ENCODE data around the gene CDK8. TPM values are rescaled to one million over a fixed set of nuclear protein-coding genes. Genes with fewer than 3 reads are reported as not detected.
"Not testable (repeated sequence)": the region's sequence is repeated elsewhere in the genome, so short reads cannot be mapped to it uniquely, and the experiment has no call there.

The CDK8 gene
- polyA plus RNA-seq, 3 donors = 3.0 to 10.9 (median 3.3) TPM

- Mint-ChIP-seq H3K27me3 (ENCODE audit: low read depth in 3 of 3) (no peaks in the 10 kb centered on the region), H3K36me3 (peaks cover 0 to 5% of the 10 kb centered on the region in 2 donors), H3K4me1 (peaks cover 4% of the 10 kb centered on the region), H3K27ac (no peak overlapping the region), H3K9me3 (peaks cover 6 to 15% (median 8%) of the 10 kb centered on the region in 7 donors), H3K4me3 (no peak overlapping the region)
- no peak for TF ChIP-seq CTCF (IDR thresholded peaks at IDR 0.05)
- peaks cover 3% of the 10 kb centered on the region for H4K20me1 ChIP-seq (ENCODE audit: insufficient read depth, low read length)
- H2AFZ ChIP-seq (ENCODE audit: insufficient read depth, low read depth, low read length, poor library complexity, severe bottlenecking) = no peak overlapping the region
- H3K9me3 ChIP-seq (replicated peaks in 1 of 2; ENCODE audit: control insufficient read depth in 1 of 2, insufficient read depth in 1 of 2, low read length in 2 of 2) = peaks cover 6 to 7% of the 10 kb centered on the region in 2 donors
- no peak overlapping the region for H3K4me2 ChIP-seq (replicated peaks; ENCODE audit: extremely low read depth, low read length, poor library complexity, severe bottlenecking)
- no peaks in the 10 kb centered on the region for H3K36me3 ChIP-seq (replicated peaks in 1 of 2; ENCODE audit: control insufficient read depth in 1 of 2, insufficient read depth in 2 of 2, low read length in 2 of 2)
- intact Hi-C loops (cut with micrococcal nuclease) = no loop called here
- no peak overlapping the region for H3K27ac ChIP-seq (ENCODE audit: low read depth in 1 of 2, low read length in 2 of 2)
- H3K9ac ChIP-seq (ENCODE audit: insufficient read depth, low read length, poor library complexity, severe bottlenecking) = no peak overlapping the region
- WGBS (ENCODE audit: insufficient coverage) = 100% methylated on average over 1 of the region's 4 CpGs
- no peak overlapping the region for H3K4me3 ChIP-seq (replicated peaks in 1 of 3; ENCODE audit: low read depth in 2 of 3, low read length in 3 of 3)
- no peaks in the 10 kb centered on the region for H3K27me3 ChIP-seq (ENCODE audit: control insufficient read depth in 2 of 2, insufficient read depth in 2 of 2, low read length in 2 of 2)
- H3K79me2 ChIP-seq (ENCODE audit: insufficient read depth, low read length) = peaks cover 4% of the 10 kb centered on the region
- no peak for DNase-seq
- H3K4me1 ChIP-seq (ENCODE audit: control insufficient read depth in 1 of 2, insufficient read depth in 2 of 2, low read length in 2 of 2) = no peaks in the 10 kb centered on the region
Observed at GRCh38 chr13:26310003-26310402, 56.1 kb downstream of the CDK8 start.

GRCh38 chr13:26310470-26310869, 56.5 kb downstream of the CDK8 start:
- DNase-seq = no peak
- TF ChIP-seq CTCF (IDR thresholded peaks at IDR 0.05) = no peak
- WGBS (ENCODE audit: insufficient coverage) = 96% methylated on average over 3 of the region's 5 CpGs
- no peaks in the 10 kb centered on the region for H3K27me3 ChIP-seq (ENCODE audit: control insufficient read depth in 2 of 2, insufficient read depth in 2 of 2, low read length in 2 of 2)
- no peak overlapping the region for H3K27ac ChIP-seq (ENCODE audit: low read depth in 1 of 2, low read length in 2 of 2)
- no peak overlapping the region for H3K4me3 ChIP-seq (replicated peaks in 1 of 3; ENCODE audit: low read depth in 2 of 3, low read length in 3 of 3)
- Mint-ChIP-seq H3K27ac (no peak overlapping the region), H3K4me3 (no peak overlapping the region), H3K27me3 (ENCODE audit: low read depth in 3 of 3) (no peaks in the 10 kb centered on the region), H3K9me3 (peaks cover 6 to 15% (median 8%) of the 10 kb centered on the region in 7 donors), H3K4me1 (peaks cover 4% of the 10 kb centered on the region), H3K36me3 (peaks cover 0 to 5% of the 10 kb centered on the region in 2 donors)
- no peak overlapping the region for H3K9ac ChIP-seq (ENCODE audit: insufficient read depth, low read length, poor library complexity, severe bottlenecking)
- H3K9me3 ChIP-seq (replicated peaks in 1 of 2; ENCODE audit: control insufficient read depth in 1 of 2, insufficient read depth in 1 of 2, low read length in 2 of 2) = peaks cover 6 to 7% of the 10 kb centered on the region in 2 donors
- H3K36me3 ChIP-seq (replicated peaks in 1 of 2; ENCODE audit: control insufficient read depth in 1 of 2, insufficient read depth in 2 of 2, low read length in 2 of 2) = no peaks in the 10 kb centered on the region
- H4K20me1 ChIP-seq (ENCODE audit: insufficient read depth, low read length) = peaks cover 8% of the 10 kb centered on the region
- intact Hi-C loops (cut with micrococcal nuclease) = no loop called here
- no peak overlapping the region for H2AFZ ChIP-seq (ENCODE audit: insufficient read depth, low read depth, low read length, poor library complexity, severe bottlenecking)
- peaks cover 4% of the 10 kb centered on the region for H3K79me2 ChIP-seq (ENCODE audit: insufficient read depth, low read length)
- H3K4me1 ChIP-seq (ENCODE audit: control insufficient read depth in 1 of 2, insufficient read depth in 2 of 2, low read length in 2 of 2) = no peaks in the 10 kb centered on the region
- no peak overlapping the region for H3K4me2 ChIP-seq (replicated peaks; ENCODE audit: extremely low read depth, low read length, poor library complexity, severe bottlenecking)

GRCh38 chr13:26312019-26312418, 58.1 kb downstream of the CDK8 start:
- H3K9me3 ChIP-seq (replicated peaks in 1 of 2; ENCODE audit: control insufficient read depth in 1 of 2, insufficient read depth in 1 of 2, low read length in 2 of 2); H3K36me3 ChIP-seq (replicated peaks in 1 of 2; ENCODE audit: control insufficient read depth in 1 of 2, insufficient read depth in 2 of 2, low read length in 2 of 2); H3K79me2 ChIP-seq (ENCODE audit: insufficient read depth, low read length); H3K9ac ChIP-seq (ENCODE audit: insufficient read depth, low read length, poor library complexity, severe bottlenecking); H3K4me1 Mint-ChIP-seq; H3K4me3 ChIP-seq (replicated peaks in 1 of 3; ENCODE audit: low read depth in 2 of 3, low read length in 3 of 3); H2AFZ ChIP-seq (ENCODE audit: insufficient read depth, low read depth, low read length, poor library complexity, severe bottlenecking); DNase-seq; H3K4me1 ChIP-seq (ENCODE audit: control insufficient read depth in 1 of 2, insufficient read depth in 2 of 2, low read length in 2 of 2); H3K4me2 ChIP-seq (replicated peaks; ENCODE audit: extremely low read depth, low read length, poor library complexity, severe bottlenecking); H3K27ac ChIP-seq (ENCODE audit: low read depth in 1 of 2, low read length in 2 of 2); H3K27me3 Mint-ChIP-seq (ENCODE audit: low read depth in 3 of 3); intact Hi-C loops (cut with micrococcal nuclease); H3K36me3 Mint-ChIP-seq; H3K27me3 ChIP-seq (ENCODE audit: control insufficient read depth in 2 of 2, insufficient read depth in 2 of 2, low read length in 2 of 2); H3K4me3 Mint-ChIP-seq: not testable (repeated sequence)
- H3K9me3 Mint-ChIP-seq = peaks cover 6 to 16% (median 8%) of the 10 kb centered on the region in 7 donors
- H3K27ac Mint-ChIP-seq = peak overlapping the region in 1 of 7 donors; percentile 65
- 100% methylated on average over 4 of the region's 7 CpGs for WGBS (ENCODE audit: insufficient coverage)
- H4K20me1 ChIP-seq (ENCODE audit: insufficient read depth, low read length) = peaks cover 11% of the 10 kb centered on the region
